HepG2 (cell line): ENCODE data around the gene HSCB.
"Not testable (repeated sequence)": the region's sequence is repeated elsewhere in the genome, so short reads cannot be mapped to it uniquely, and the experiment has no call there.

Source experiments
- E2F1 ChIP-seq: sonication (generic); formaldehyde crosslinking; IDR thresholded peaks from 2 replicates; pipeline ENCODE4 v1.5.0; 2020; ENCODE audit warnings: missing genetic modification reagents
- SUZ12 ChIP-seq: fragments of 150-350 bp; IDR thresholded peaks from 2 replicates; pipeline ENCODE4 v1.6.1; 2014; ENCODE audit warnings: low read depth, low read length
- TCF12 ChIP-seq, 2 experiments: fragments of 450-650 bp in 1 of 2; sonication (generic) in 1 of 2; formaldehyde crosslinking in 1 of 2; IDR thresholded peaks; 2 replicates each; pipeline versions ENCODE4 v1.6.1 to v1.8.0; 2017 to 2022; ENCODE audit warnings: antibody characterized with exemption in 1 of 2, mild to moderate bottlenecking in 1 of 2, missing genetic modification reagents in 1 of 2, moderate library complexity in 1 of 2
- TGIF2 ChIP-seq: IDR thresholded peaks from 2 replicates; pipeline ENCODE4 v1.6.1; 2016; ENCODE audit warnings: control low read depth, missing compliant biosample characterization

DNA sequence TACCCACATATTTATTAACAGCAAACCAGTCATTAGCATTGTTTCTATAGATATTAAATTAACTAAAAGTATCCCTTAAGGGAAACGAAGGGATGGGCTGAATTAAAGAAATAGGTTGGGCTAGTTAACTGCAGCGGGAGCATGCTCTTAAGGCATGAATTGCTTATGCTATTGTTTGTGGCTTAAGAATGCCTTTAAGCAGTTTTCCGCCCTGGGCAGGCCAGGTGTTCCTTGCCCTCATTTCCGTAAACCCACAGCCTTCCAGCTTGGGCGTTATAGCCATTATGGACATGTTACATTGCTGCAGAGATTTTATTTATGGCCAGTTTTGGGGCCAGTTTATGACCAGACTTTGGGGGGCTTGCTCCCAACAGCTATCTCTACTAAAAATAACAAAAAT lies 63.6 kb downstream of the HSCB start:
- TF ChIP-seq E2F1 (CRISPR knock-in tag); TGIF2; SUZ12; TCF12 (IDR thresholded peaks at IDR 0.05); TCF12 (CRISPR knock-in tag; IDR thresholded peaks at IDR 0.05): not testable (repeated sequence)
